ENCODE data around the gene FRMD3.

- TF ChIP-seq POLR2AphosphoS5 (IDR thresholded peaks at IDR 0.05) (no peak), CTCF (IDR thresholded peaks at IDR 0.05) (no peak)
Observed at GRCh38 chr9:83472764-83473163, 65.4 kb downstream of the FRMD3 start.
